GM10248 (cell line): ENCODE measurements around the gene TFCP2L1.

Source experiments
- CTCF ChIA-PET: fragments of 300-600 bp; sonication (Branson Sonifier 250); formaldehyde crosslinking; extraction: SDS; loops from one replicate; lab custom pipeline; 2021; ENCODE audit warnings: antibody characterized with exemption; lab: Yijun Ruan, JAX
- POLR2A ChIA-PET: fragments of 350-650 bp; sonication (Branson Sonifier 250); formaldehyde crosslinking; extraction: SDS; loops from one replicate; lab custom pipeline; 2020; ENCODE audit warnings: antibody characterized with exemption; lab: Yijun Ruan, JAX
- DNase-seq: peaks from one replicate; pipeline ENCODE4 v3.0.0; 2012; ENCODE audit errors: extremely low spot score
- CTCF ChIP-seq: IDR thresholded peaks from 2 replicates; pipeline ENCODE4 v1.5.1; 2012; ENCODE audit warnings: mild to moderate bottlenecking, low read depth; ENCODE audit errors: extremely low read depth, missing control alignments, control extremely low read depth

Gene TFCP2L1

GRCh38 chr2:121219866-121220265, 65.1 kb downstream of the TFCP2L1 start:
- TF ChIP-seq CTCF = no peak
- no peak for DNase-seq
- ChIA-PET POLR2A (no interaction called here), CTCF (interaction anchor here (1.0 kb wide), 2 partner anchors 12 to 28 kb away, joined by 3 to 4 read pairs; no protein-coding TSS in a partner anchor)

- TF ChIP-seq CTCF = no peak
- ChIA-PET CTCF (interaction anchor here (0.7 to 1.2 kb wide), 2 partner anchors 9 to 10 kb away, joined by 3 to 4 read pairs; no protein-coding TSS in a partner anchor), POLR2A (no interaction called here)
- no peak for DNase-seq
Observed at GRCh38 chr2:121218386-121218938, 66.5 kb downstream of the TFCP2L1 start.

DNA sequence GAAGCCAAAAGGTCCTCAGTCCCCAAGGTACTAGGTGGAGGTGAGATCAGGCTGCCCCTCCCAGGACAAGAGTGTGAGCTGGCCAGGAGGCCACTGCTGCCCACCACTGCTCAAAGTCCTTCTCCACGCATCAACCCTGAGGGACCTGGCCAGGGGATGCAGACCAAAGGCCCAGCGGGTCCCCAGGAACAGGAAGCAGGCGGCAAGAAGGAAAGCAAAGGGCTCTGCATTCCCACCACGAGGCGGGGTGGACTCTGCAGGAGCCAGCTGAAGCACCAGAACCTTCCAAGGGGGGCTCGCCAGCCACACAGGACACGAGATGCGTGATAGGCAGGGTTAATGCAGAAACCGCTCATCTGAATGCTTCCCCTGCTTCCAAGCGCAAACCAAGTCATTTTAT, 67.4 kb downstream of the TFCP2L1 start:
- POLR2A ChIA-PET = no interaction called here
- CTCF ChIA-PET = no interaction called here
- TF ChIP-seq CTCF = no peak

DNA sequence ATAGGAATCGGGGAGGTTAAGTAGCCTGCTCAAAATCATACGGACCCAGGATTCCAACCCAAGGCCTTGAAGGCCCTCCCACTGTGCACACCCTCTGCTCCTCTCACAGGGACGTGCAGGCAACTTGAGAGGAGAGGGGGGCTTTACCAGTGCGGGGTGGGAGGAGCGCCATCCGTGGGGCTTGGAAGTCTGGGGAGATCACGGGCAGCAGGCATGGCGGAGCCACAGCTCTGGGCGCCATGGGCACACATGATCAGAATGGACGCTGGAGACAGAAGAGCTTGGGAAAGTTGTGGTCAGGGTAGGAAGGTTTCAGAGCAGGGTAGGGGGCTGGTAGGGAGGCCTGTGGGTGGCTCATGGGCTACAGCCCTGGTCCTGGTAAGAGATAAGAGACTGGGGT, 70.7 kb downstream of the TFCP2L1 start:
- POLR2A ChIA-PET = no interaction called here
- TF ChIP-seq CTCF = no peak
- CTCF ChIA-PET = no interaction called here
- no peak for DNase-seq

More for the DNA sequence above, 67.4 kb downstream of the TFCP2L1 start:
- DNase-seq = no peak

- ChIA-PET POLR2A (no interaction called here), CTCF (interaction anchor here (1.3 kb wide), 1 partner anchor 128 kb away, joined by 3 read pairs; no protein-coding TSS in a partner anchor)
- no peak for DNase-seq
- TF ChIP-seq CTCF = no peak
Observed at GRCh38 chr2:121213386-121213785, 71.6 kb downstream of the TFCP2L1 start.

GRCh38 chr2:121212661-121213325, 72.2 kb downstream of the TFCP2L1 start:
- POLR2A ChIA-PET = no interaction called here
- CTCF ChIA-PET = interaction anchor here (1.3 kb wide), 1 partner anchor 127 kb away, joined by 3 read pairs; no protein-coding TSS in a partner anchor
- no peak for TF ChIP-seq CTCF
- no peak for DNase-seq
